B cell (primary cell): Measurements from ENCODE around the gene PLEKHG4. TPM values are rescaled to one million over a fixed set of nuclear protein-coding genes. Genes with fewer than 3 reads are reported as not detected.

Experiments used
- ATAC-seq: fragments of 200-7000 bp; cut with Tn5 transposase; one replicate; pipeline ENCODE4 v1.10.0; 2021; ENCODE audit warnings: low read depth, mild to moderate bottlenecking, moderate number of reproducible peaks, moderate library complexity
- CTCF ChIA-PET: fragments of 350-600 bp; sonication (Branson Sonifier 250); formaldehyde crosslinking; loops from one replicate; lab custom pipeline; 2021; ENCODE audit warnings: antibody characterized with exemption, inconsistent platforms; lab: Charles Lee
- POLR2A ChIA-PET: fragments of 350-600 bp; sonication (Branson Sonifier 250); formaldehyde crosslinking; loops from one replicate; lab custom pipeline; 2021; ENCODE audit warnings: antibody characterized with exemption; lab: Charles Lee
- DNase-seq: peaks from one replicate; pipeline ENCODE4 v3.0.0; 2013
- H2AFZ ChIP-seq: 2 replicates; pipeline ENCODE4 v1.6.1; 2012; ENCODE audit warnings: mild to moderate bottlenecking, low read depth, low read length; ENCODE audit not compliant: insufficient read depth, poor library complexity, severe bottlenecking
- H3K27ac ChIP-seq, 2 donors: 1 replicate in 1 of 2; 2 replicates in 1 of 2; pipeline ENCODE4 v1.5.1; 2012 to 2013; ENCODE audit warnings: low read length in 2 of 2, mild to moderate bottlenecking in 2 of 2, moderate library complexity in 1 of 2
- H3K27me3 ChIP-seq, 4 experiments: fragments of 200-600 bp in 1 of 4; sonication (generic) in 1 of 4; replicated peaks in 1 of 4; 1 replicate in 2 of 4; 2 replicates in 2 of 4; pipeline versions ENCODE4 v1.6.1 to v1.7.0; 2013 to 2016; ENCODE audit warnings: low read length in 3 of 4, mild to moderate bottlenecking in 2 of 4, mixed read lengths in 1 of 4, moderate library complexity in 1 of 4; ENCODE audit not compliant: insufficient read depth in 4 of 4, control insufficient read depth in 3 of 4; ENCODE audit errors: control extremely low read depth in 1 of 4
- H3K36me3 ChIP-seq, 2 experiments: replicated peaks in 1 of 2; 1 replicate in 1 of 2; 2 replicates in 1 of 2; pipeline versions ENCODE4 v1.6.1 to v1.7.1; 2013; ENCODE audit warnings: low read length in 1 of 2; ENCODE audit not compliant: insufficient read depth in 2 of 2, control insufficient read depth in 1 of 2; ENCODE audit errors: control extremely low read depth in 1 of 2, extremely low read depth in 1 of 2
- H3K4me1 ChIP-seq, 2 donors: fragments of 200-600 bp in 1 of 2; sonication (generic) in 1 of 2; 1 replicate in 1 of 2; 2 replicates in 1 of 2; pipeline versions ENCODE4 v1.5.1 to v1.6.1; 2013 to 2017; ENCODE audit warnings: low read length in 2 of 2; ENCODE audit not compliant: control insufficient read depth in 2 of 2, insufficient read depth in 2 of 2
- H3K4me2 ChIP-seq: replicated peaks from 2 replicates; pipeline ENCODE3; 2012; ENCODE audit warnings: mild to moderate bottlenecking, low read depth, low read length; ENCODE audit not compliant: poor library complexity, severe bottlenecking
- H3K4me3 ChIP-seq, 5 experiments: fragments of 200-600 bp in 1 of 5; sonication (generic) in 1 of 5; 1 replicate in 3 of 5; 2 replicates in 2 of 5; pipeline versions ENCODE4 v1.5.1 to v1.7.0; 2011 to 2016; ENCODE audit warnings: low read length in 4 of 5, mild to moderate bottlenecking in 4 of 5, low read depth in 2 of 5, control low read depth in 1 of 5, moderate library complexity in 1 of 5; ENCODE audit not compliant: insufficient read depth in 1 of 5; ENCODE audit errors: control extremely low read depth in 1 of 5, extremely low read depth in 1 of 5
- H3K79me2 ChIP-seq: fragments of 200-600 bp; sonication (generic); one replicate; pipeline ENCODE4 v1.6.0; 2016; ENCODE audit warnings: low read length; ENCODE audit not compliant: control insufficient read depth, insufficient read depth
- H3K9ac ChIP-seq: fragments of 200-600 bp; sonication (generic); 2 replicates; pipeline ENCODE4 v1.6.1; 2017; ENCODE audit warnings: mild to moderate bottlenecking, low read length, moderate library complexity
- H3K9me3 ChIP-seq, 3 donors: one replicate each; pipeline versions ENCODE4 v1.6.1 to v1.7.1; 2013; ENCODE audit warnings: low read length in 2 of 3; ENCODE audit not compliant: control insufficient read depth in 2 of 3, insufficient read depth in 1 of 3; ENCODE audit errors: control extremely low read depth in 1 of 3
- H4K20me1 ChIP-seq: 2 replicates; pipeline ENCODE4 v1.6.0; 2012; ENCODE audit warnings: mild to moderate bottlenecking, low read length; ENCODE audit not compliant: insufficient read depth, control insufficient read depth, poor library complexity, severe bottlenecking
- H3K27ac Mint-ChIP-seq: one replicate; pipeline ENCODE4 v1.8.0; 2021; ENCODE audit warnings: mixed read lengths
- H3K27me3 Mint-ChIP-seq: one replicate; pipeline ENCODE4 v1.8.0; 2021; ENCODE audit warnings: mixed read lengths
- H3K4me1 Mint-ChIP-seq: one replicate; pipeline ENCODE4 v1.8.0; 2021; ENCODE audit warnings: mixed read lengths
- H3K4me3 Mint-ChIP-seq: one replicate; pipeline ENCODE4 v1.8.0; 2021; ENCODE audit warnings: mixed read lengths
- H3K9me3 Mint-ChIP-seq: one replicate; pipeline ENCODE4 v1.8.0; 2022; ENCODE audit warnings: mixed read lengths; ENCODE audit not compliant: insufficient read depth
- CTCF ChIP-seq: fragments of 200-600 bp; IDR thresholded peaks from one replicate; pipeline ENCODE4 v1.8.0; 2022; ENCODE audit warnings: antibody characterized with exemption, mild to moderate bottlenecking
- EZH2 ChIP-seq: IDR thresholded peaks from 2 replicates; pipeline ENCODE4 v1.6.1; 2012; ENCODE audit warnings: borderline replicate concordance, low read depth, mild to moderate bottlenecking, moderate library complexity, low read length; ENCODE audit not compliant: insufficient read depth, poor library complexity, severe bottlenecking
- WGBS: methylation state at CpG from one replicate; pipeline ENCODE4 v1.1.5; 2013; ENCODE audit warnings: missing lambda C conversion rate; ENCODE audit not compliant: insufficient coverage; 5-methylcytosine and 5-hydroxymethylcytosine counted together
- intact Hi-C: fragments of 100-400 bp; cut with micrococcal nuclease; formaldehyde crosslinking; loops from one replicate; pipeline ENCODE4 v1.10.0; 2022
- polyA plus RNA-seq: library from polyadenylated mRNA; depleted of rRNA; stranded (reverse); fragments of >200 nt; gene quantifications from 2 replicates; pipeline ENCODE4 v1.2.3, GENCODE V29; 2012
- total RNA-seq, 2 donors: library from RNA; stranded (reverse); fragments of 120-200 nt in 1 of 2; gene quantifications; 1 replicate in 1 of 2; 2 replicates in 1 of 2; pipeline versions ENCODE4 v1.2.3 to v1.2.4, GENCODE V29; 2013 to 2022

The PLEKHG4 gene
- total and polyA plus RNA-seq, 2 donors (not counting 1 experiment from before 2014, with no cell fraction given) = 6.0 to 7.1 TPM

GRCh38 chr16:67246081-67246755 lies 33.1 kb upstream of the PLEKHG4 start:
- TF ChIP-seq EZH2 (no peak), CTCF (no peak)
- intact Hi-C loops = loop anchor here (2.0 to 10.0 kb wide), 4 partner anchors 33 to 419 kb away; partner anchors contain the start of genes ACD, ATP6V0D1, C16orf86 and ENKD1
- Histone ChIP-seq H3K36me3 (peaks cover 0 to 3% of the 10 kb centered on the region in 2 experiments), H3K79me2 (peaks cover 25% of the 10 kb centered on the region), H3K4me3 (peak overlapping the region; percentile 70 to 97 (median 79)), H3K9ac (peak overlapping the region; percentile 81), H3K9me3 (no peaks in the 10 kb centered on the region), H2AFZ (peak overlapping the region; percentile 82), H3K4me2 (peak overlapping the region; percentile 100), H3K4me1 (peaks cover 46 to 55% of the 10 kb centered on the region in 2 donors), H3K27ac (peak overlapping the region in 1 of 2 donors; percentile 48), H4K20me1 (peaks cover 8% of the 10 kb centered on the region), H3K27me3 (peaks cover 0 to 17% (median 12%) of the 10 kb centered on the region in 4 experiments)
- H3K4me3 Mint-ChIP-seq = peak overlapping the region; percentile 96
- peak overlapping the region; percentile 70 for H3K27ac Mint-ChIP-seq
- H3K9me3 Mint-ChIP-seq = no peaks in the 10 kb centered on the region
- H3K4me1 Mint-ChIP-seq = peaks cover 53% of the 10 kb centered on the region
- ChIA-PET POLR2A (interaction anchor here (0.5 to 3.7 kb wide), 3 partner anchors 19 to 218 kb away, joined by 4 to 27 read pairs (median 8); partner anchors contain the start of gene TMEM208), CTCF (interaction anchor here (1.1 to 4.2 kb wide), 5 partner anchors 12 to 104 kb away, joined by 3 to 33 read pairs (median 4); partner anchors contain the start of gene TMEM208)
- WGBS = under 1% methylated on average over 44 of the region's 48 CpGs
- DNase-seq (peak; percentile 66), ATAC-seq (no peak)
- H3K27me3 Mint-ChIP-seq = peaks cover 9% of the 10 kb centered on the region
